Thyroid gland (tissue), 4 donors: ENCODE measurements around the gene KIF18B.

Experiments
- POLR2A ChIP-seq, 2 donors: fragments of 450-650 bp; IDR thresholded peaks; one replicate each; pipeline ENCODE4 v1.6.1; 2017; ENCODE audit warnings: antibody characterized with exemption in 2 of 2, mild to moderate bottlenecking in 2 of 2, moderate library complexity in 1 of 2
- TF ChIP-seq, protein P1 (sequence below), 6 experiments: fragments of 200-600 bp in 3 of 6; fragments of 450-650 bp in 3 of 6; sonication (generic) in 3 of 6; IDR thresholded peaks; one replicate each; pipeline ENCODE4 v1.5.1; 2016 to 2019; ENCODE audit warnings: antibody characterized with exemption in 6 of 6, mild to moderate bottlenecking in 2 of 6, inconsistent platforms in 1 of 6, moderate library complexity in 1 of 6

DNA sequence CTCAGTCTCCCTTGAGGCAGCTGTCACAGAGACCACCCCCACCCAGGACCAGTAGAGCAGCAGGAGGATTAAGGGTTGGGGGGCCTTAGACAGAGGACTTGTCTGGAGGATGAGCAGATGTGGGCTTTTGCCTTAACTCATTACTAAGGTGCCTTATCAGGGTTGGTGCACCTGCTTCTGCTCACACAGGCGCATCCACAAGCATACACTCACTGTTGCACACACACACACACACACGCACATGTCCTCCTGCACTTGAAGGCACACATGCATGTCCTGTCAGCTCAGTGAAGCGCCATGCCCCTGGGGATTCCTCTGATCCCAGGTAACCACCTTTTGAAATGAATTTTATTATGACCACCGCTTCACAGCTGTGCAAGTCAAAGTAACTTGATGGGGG, 33.4 kb downstream of the KIF18B start:
- TF ChIP-seq, protein P1, sequence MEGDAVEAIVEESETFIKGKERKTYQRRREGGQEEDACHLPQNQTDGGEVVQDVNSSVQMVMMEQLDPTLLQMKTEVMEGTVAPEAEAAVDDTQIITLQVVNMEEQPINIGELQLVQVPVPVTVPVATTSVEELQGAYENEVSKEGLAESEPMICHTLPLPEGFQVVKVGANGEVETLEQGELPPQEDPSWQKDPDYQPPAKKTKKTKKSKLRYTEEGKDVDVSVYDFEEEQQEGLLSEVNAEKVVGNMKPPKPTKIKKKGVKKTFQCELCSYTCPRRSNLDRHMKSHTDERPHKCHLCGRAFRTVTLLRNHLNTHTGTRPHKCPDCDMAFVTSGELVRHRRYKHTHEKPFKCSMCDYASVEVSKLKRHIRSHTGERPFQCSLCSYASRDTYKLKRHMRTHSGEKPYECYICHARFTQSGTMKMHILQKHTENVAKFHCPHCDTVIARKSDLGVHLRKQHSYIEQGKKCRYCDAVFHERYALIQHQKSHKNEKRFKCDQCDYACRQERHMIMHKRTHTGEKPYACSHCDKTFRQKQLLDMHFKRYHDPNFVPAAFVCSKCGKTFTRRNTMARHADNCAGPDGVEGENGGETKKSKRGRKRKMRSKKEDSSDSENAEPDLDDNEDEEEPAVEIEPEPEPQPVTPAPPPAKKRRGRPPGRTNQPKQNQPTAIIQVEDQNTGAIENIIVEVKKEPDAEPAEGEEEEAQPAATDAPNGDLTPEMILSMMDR (IDR thresholded peaks at IDR 0.05): no peak
- no peak for TF ChIP-seq POLR2A (IDR thresholded peaks at IDR 0.05)
